HG03066 (cell line): ENCODE data around the gene F10.
A peak's percentile ranks its signal among the peaks of the same experiment; 100 is the strongest.
"Not testable (repeated sequence)": the region's sequence is repeated elsewhere in the genome, so short reads cannot be mapped to it uniquely, and the experiment has no call there.

ENCODE experiments used
- ATAC-seq: cut with Tn5 transposase; IDR thresholded peaks from one replicate; pipeline ENCODE4 v1.9.1; 2021; ENCODE audit warnings: low read depth; ENCODE audit not compliant: unreplicated experiment

F10 gene

GRCh38 chr13:113150550-113151365, 28.2 kb downstream of the F10 start:
- ATAC-seq: no peak

- ATAC-seq: no peak
Observed at GRCh38 chr13:113151745-113152690, 29.4 kb downstream of the F10 start.

GRCh38 chr13:113152691-113152983, 30.0 kb downstream of the F10 start:
- ATAC-seq: no peak

GRCh38 chr13:113152984-113153809, 30.6 kb downstream of the F10 start:
- ATAC-seq: peak; percentile 19

- peak; percentile 58 for ATAC-seq
Observed at GRCh38 chr13:113153810-113154748, 31.5 kb downstream of the F10 start.

GRCh38 chr13:113155201-113155600, 32.6 kb downstream of the F10 start:
- ATAC-seq: no peak

- no peak for ATAC-seq
Observed at GRCh38 chr13:113155982-113156655, 33.5 kb downstream of the F10 start.

- no peak for ATAC-seq
Observed at GRCh38 chr13:113157206-113157928, 34.8 kb downstream of the F10 start.

GRCh38 chr13:113157929-113158747, 35.5 kb downstream of the F10 start, which contains the start of gene PROZ:
PROZ (plus strand) TSS chr13:113158648; CDS start chr13:113158661, 13 bp downstream.
- no peak for ATAC-seq

GRCh38 chr13:113158946-113159345, 36.3 kb downstream of the F10 start:
- no peak for ATAC-seq

GRCh38 chr13:113159701-113160100, 37.1 kb downstream of the F10 start:
- no peak for ATAC-seq

- no peak for ATAC-seq
Observed at GRCh38 chr13:113160983-113161382, 38.4 kb downstream of the F10 start.

- no peak for ATAC-seq
Observed at GRCh38 chr13:113161433-113161832, 38.8 kb downstream of the F10 start.

- not testable (repeated sequence) for ATAC-seq
Observed at GRCh38 chr13:113161975-113162374, 39.4 kb downstream of the F10 start.

GRCh38 chr13:113162783-113163685, 40.4 kb downstream of the F10 start:
- no peak for ATAC-seq

GRCh38 chr13:113164492-113164891, 41.9 kb downstream of the F10 start:
- no peak for ATAC-seq

GRCh38 chr13:113166266-113166665, 43.7 kb downstream of the F10 start:
- no peak for ATAC-seq
